ENCODE data around the gene GIPR. TPM values are rescaled to one million over a fixed set of nuclear protein-coding genes. Genes with fewer than 3 reads are reported as not detected.
"Not testable (repeated sequence)": the region's sequence is repeated elsewhere in the genome, so short reads cannot be mapped to it uniquely, and the experiment has no call there.

GIPR gene
- total and polyA plus RNA-seq, 4 donors = 0.45 to 2.4 TPM; not detected in 2

- 2 to 3% methylated on average over 49 of the region's 49 CpGs for WGBS, 2 donors
- DNase-seq (peak; percentile 69 to 83), ATAC-seq (ENCODE audit: low FRiP score) (no peak)
- Histone ChIP-seq H3K4me1 (ENCODE audit: control insufficient read depth in 1 of 2, insufficient read depth in 2 of 2, low read length in 2 of 2) (no peaks in the 10 kb centered on the region), H3K4me3 (ENCODE audit: low read length in 2 of 2) (no peak overlapping the region), H3K36me3 (ENCODE audit: control insufficient read depth in 1 of 2, insufficient read depth in 2 of 2, low read length in 1 of 2) (no peaks in the 10 kb centered on the region), H3K27ac (ENCODE audit: low read depth in 1 of 2, low read length in 2 of 2) (no peak overlapping the region), H3K9me3 (ENCODE audit: control insufficient read depth, low read length) (no peaks in the 10 kb centered on the region), H3K27me3 (ENCODE audit: control insufficient read depth in 1 of 2, insufficient read depth in 2 of 2, low read length in 1 of 2) (no peaks in the 10 kb centered on the region)
- intact Hi-C loops (cut with DNase I) = no loop called here
Measured at GRCh38 chr19:45677351-45678230, 9.6 kb downstream of the GIPR start.

GRCh38 chr19:45681391-45682015 is 13.5 kb downstream of the GIPR start:
- intact Hi-C loops (cut with DNase I) = no loop called here
- ATAC-seq (ENCODE audit: low FRiP score) (peak; percentile 91), DNase-seq (peak; percentile 88 to 94)
- Histone ChIP-seq H3K27ac (ENCODE audit: low read depth in 1 of 2, low read length in 2 of 2) (peak overlapping the region in 1 of 2 donors; percentile 15), H3K4me1 (ENCODE audit: control insufficient read depth in 1 of 2, insufficient read depth in 2 of 2, low read length in 2 of 2) (no peaks in the 10 kb centered on the region), H3K4me3 (ENCODE audit: low read length in 2 of 2) (no peak overlapping the region), H3K36me3 (ENCODE audit: control insufficient read depth in 1 of 2, insufficient read depth in 2 of 2, low read length in 1 of 2) (peaks cover 0 to 3% of the 10 kb centered on the region in 2 donors), H3K27me3 (ENCODE audit: control insufficient read depth in 1 of 2, insufficient read depth in 2 of 2, low read length in 1 of 2) (no peaks in the 10 kb centered on the region), H3K9me3 (ENCODE audit: control insufficient read depth, low read length) (no peaks in the 10 kb centered on the region)
- WGBS, 2 donors = 2 to 3% methylated on average over 51 of the region's 51 CpGs

- H3K4me3 ChIP-seq (ENCODE audit: low read length in 2 of 2) = no peak overlapping the region
- H3K4me1 ChIP-seq (ENCODE audit: control insufficient read depth in 1 of 2, insufficient read depth in 2 of 2, low read length in 2 of 2) = no peaks in the 10 kb centered on the region
- DNase-seq = no peak
- ATAC-seq (ENCODE audit: low FRiP score) = no peak
- H3K27me3 ChIP-seq (ENCODE audit: control insufficient read depth in 1 of 2, insufficient read depth in 2 of 2, low read length in 1 of 2) = no peaks in the 10 kb centered on the region
- intact Hi-C loops (cut with DNase I) = no loop called here
- 66 to 74% methylated on average over 8 of the region's 8 CpGs for WGBS, 2 donors
- H3K9me3 ChIP-seq (ENCODE audit: control insufficient read depth, low read length) = no peaks in the 10 kb centered on the region
- peaks cover 0 to 3% of the 10 kb centered on the region in 2 donors for H3K36me3 ChIP-seq (ENCODE audit: control insufficient read depth in 1 of 2, insufficient read depth in 2 of 2, low read length in 1 of 2)
- H3K27ac ChIP-seq (ENCODE audit: low read depth in 1 of 2, low read length in 2 of 2) = peak overlapping the region in 1 of 2 donors; percentile 15
Measured at GRCh38 chr19:45682117-45682516, 14.1 kb downstream of the GIPR start.

- H3K4me3 ChIP-seq (ENCODE audit: low read length in 2 of 2) = no peak overlapping the region
- DNase-seq (no peak), ATAC-seq (ENCODE audit: low FRiP score) (no peak)
- H3K27me3 ChIP-seq (ENCODE audit: control insufficient read depth in 1 of 2, insufficient read depth in 2 of 2, low read length in 1 of 2) = no peaks in the 10 kb centered on the region
- intact Hi-C loops (cut with DNase I) = no loop called here
- no peak overlapping the region for H3K27ac ChIP-seq (ENCODE audit: low read depth in 1 of 2, low read length in 2 of 2)
- 65 to 68% methylated on average over 5 of the region's 5 CpGs for WGBS, 2 donors
- H3K36me3 ChIP-seq (ENCODE audit: control insufficient read depth in 1 of 2, insufficient read depth in 2 of 2, low read length in 1 of 2) = peaks cover 3 to 4% of the 10 kb centered on the region in 2 donors
- H3K9me3 ChIP-seq (ENCODE audit: control insufficient read depth, low read length) = no peaks in the 10 kb centered on the region
- H3K4me1 ChIP-seq (ENCODE audit: control insufficient read depth in 1 of 2, insufficient read depth in 2 of 2, low read length in 2 of 2) = no peaks in the 10 kb centered on the region
Measured at GRCh38 chr19:45682908-45683307, 14.9 kb downstream of the GIPR start.

- H3K36me3 ChIP-seq (ENCODE audit: control insufficient read depth in 1 of 2, insufficient read depth in 2 of 2, low read length in 1 of 2); H3K27me3 ChIP-seq (ENCODE audit: control insufficient read depth in 1 of 2, insufficient read depth in 2 of 2, low read length in 1 of 2); H3K4me1 ChIP-seq (ENCODE audit: control insufficient read depth in 1 of 2, insufficient read depth in 2 of 2, low read length in 2 of 2); ATAC-seq (ENCODE audit: low FRiP score); H3K4me3 ChIP-seq (ENCODE audit: low read length in 2 of 2); H3K27ac ChIP-seq (ENCODE audit: low read depth in 1 of 2, low read length in 2 of 2); H3K9me3 ChIP-seq (ENCODE audit: control insufficient read depth, low read length); intact Hi-C loops (cut with DNase I); DNase-seq: not testable (repeated sequence)
- 77 to 88% methylated on average over 10 to 11 of the region's 11 CpGs for WGBS, 2 donors
Measured at GRCh38 chr19:45685045-45685444, 17.0 kb downstream of the GIPR start.

- Histone ChIP-seq H3K4me1 (ENCODE audit: control insufficient read depth in 1 of 2, insufficient read depth in 2 of 2, low read length in 2 of 2) (no peaks in the 10 kb centered on the region), H3K27ac (ENCODE audit: low read depth in 1 of 2, low read length in 2 of 2) (no peak overlapping the region), H3K4me3 (ENCODE audit: low read length in 2 of 2) (no peak overlapping the region), H3K27me3 (ENCODE audit: control insufficient read depth in 1 of 2, insufficient read depth in 2 of 2, low read length in 1 of 2) (no peaks in the 10 kb centered on the region), H3K9me3 (ENCODE audit: control insufficient read depth, low read length) (no peaks in the 10 kb centered on the region), H3K36me3 (ENCODE audit: control insufficient read depth in 1 of 2, insufficient read depth in 2 of 2, low read length in 1 of 2) (peaks cover 3 to 4% of the 10 kb centered on the region in 2 donors)
- 83 to 88% methylated on average over 9 of the region's 9 CpGs for WGBS, 2 donors
- DNase-seq (no peak), ATAC-seq (ENCODE audit: low FRiP score) (no peak)
- intact Hi-C loops (cut with DNase I) = no loop called here
Measured at GRCh38 chr19:45687599-45687998, 19.6 kb downstream of the GIPR start.

- DNase-seq (peak; percentile 96 to 97), ATAC-seq (ENCODE audit: low FRiP score) (peak; percentile 93)
- 0% methylated on average over 36 of the region's 36 CpGs for WGBS, 2 donors
- no peaks in the 10 kb centered on the region for H3K4me1 ChIP-seq (ENCODE audit: control insufficient read depth in 1 of 2, insufficient read depth in 2 of 2, low read length in 2 of 2)
- H3K27ac ChIP-seq (ENCODE audit: low read depth in 1 of 2, low read length in 2 of 2) = peak within 1 kb of the TSS in 1 of 2 donors; percentile 79
- peaks cover 0 to 4% of the 10 kb centered on the region in 2 donors for H3K36me3 ChIP-seq (ENCODE audit: control insufficient read depth in 1 of 2, insufficient read depth in 2 of 2, low read length in 1 of 2)
- H3K4me3 ChIP-seq (ENCODE audit: low read length in 2 of 2) = peak within 1 kb of the TSS; percentile 37 to 64
- H3K9me3 ChIP-seq (ENCODE audit: control insufficient read depth, low read length) = no peaks in the 10 kb centered on the region
- intact Hi-C loops (cut with DNase I) = loop anchor here in 1 of 2 donors (2.0 to 5.0 kb wide), 2 partner anchors 76 to 107 kb away; partner anchors contain the start of genes OPA3 and SIX5
- no peaks in the 10 kb centered on the region for H3K27me3 ChIP-seq (ENCODE audit: control insufficient read depth in 1 of 2, insufficient read depth in 2 of 2, low read length in 1 of 2)
Measured at GRCh38 chr19:45691516-45692186, 23.6 kb downstream of the GIPR start, which contains the start of gene SNRPD2. Gene SNRPD2 (minus strand): TSS chr19:45691953. CDS start chr19:45691888, 65 bp downstream.

Measured in aorta (tissue), 5 donors.